ENCODE results near the gene ZNF236.

Gene ZNF236

GRCh38 chr18:76821356-76821874 is 942 bp upstream of the ZNF236 start:
- DNase-seq (ENCODE audit: low read depth in 3 of 3): no peak

- DNase-seq (ENCODE audit: low read depth in 3 of 3): peak; percentile 36 to 59 (median 51)
These were observed 367 bp upstream of the ZNF236 start for GRCh38 chr18:76821875-76822505.

GRCh38 chr18:76823161-76823538 is 793 bp downstream of the ZNF236 start:
- DNase-seq (ENCODE audit: low read depth in 3 of 3): no peak

GRCh38 chr18:76823587-76824011 is 1.2 kb downstream of the ZNF236 start:
- DNase-seq (ENCODE audit: low read depth in 3 of 3): no peak

GRCh38 chr18:76824145-76824676 is 1.9 kb downstream of the ZNF236 start:
- DNase-seq (ENCODE audit: low read depth in 3 of 3): no peak

- DNase-seq (ENCODE audit: low read depth in 3 of 3): no peak
These were observed 2.4 kb downstream of the ZNF236 start for GRCh38 chr18:76824754-76825153.

- no peak for DNase-seq (ENCODE audit: low read depth in 3 of 3)
These were observed 5.1 kb downstream of the ZNF236 start for GRCh38 chr18:76827205-76828200.

GRCh38 chr18:76834379-76834778 is 12.0 kb downstream of the ZNF236 start:
- no peak for DNase-seq (ENCODE audit: low read depth in 3 of 3)

GRCh38 chr18:76835380-76835779 is 13.0 kb downstream of the ZNF236 start:
- no peak for DNase-seq (ENCODE audit: low read depth in 3 of 3)

GRCh38 chr18:76837071-76837470 is 14.7 kb downstream of the ZNF236 start:
- no peak for DNase-seq (ENCODE audit: low read depth in 3 of 3)

- no peak for DNase-seq (ENCODE audit: low read depth in 3 of 3)
These were observed 15.8 kb downstream of the ZNF236 start for GRCh38 chr18:76838182-76838581.

GRCh38 chr18:76839086-76839794 is 16.9 kb downstream of the ZNF236 start:
- DNase-seq (ENCODE audit: low read depth in 3 of 3): no peak

- no peak for DNase-seq (ENCODE audit: low read depth in 3 of 3)
These were observed 20.6 kb downstream of the ZNF236 start for GRCh38 chr18:76842837-76843530.

- DNase-seq (ENCODE audit: low read depth in 3 of 3): no peak
These were observed 21.8 kb downstream of the ZNF236 start for GRCh38 chr18:76844144-76844543.

GRCh38 chr18:76844742-76845477 is 22.6 kb downstream of the ZNF236 start:
- DNase-seq (ENCODE audit: low read depth in 3 of 3): no peak

- DNase-seq (ENCODE audit: low read depth in 3 of 3): no peak
These were observed 23.9 kb downstream of the ZNF236 start for GRCh38 chr18:76846217-76846616.

GRCh38 chr18:76847916-76848315 is 25.6 kb downstream of the ZNF236 start:
- no peak for DNase-seq (ENCODE audit: low read depth in 3 of 3)

- DNase-seq (ENCODE audit: low read depth in 3 of 3): no peak
These were observed 27.8 kb downstream of the ZNF236 start for GRCh38 chr18:76850112-76850511.

- no peak for DNase-seq (ENCODE audit: low read depth in 3 of 3)
These were observed 33.2 kb downstream of the ZNF236 start for GRCh38 chr18:76855594-76855993.

- no peak for DNase-seq (ENCODE audit: low read depth in 3 of 3)
These were observed 35.1 kb downstream of the ZNF236 start for GRCh38 chr18:76857476-76857875.
